Renal cortex interstitium (tissue), 11 donors: ENCODE data around the gene ACSL6. TPM values are rescaled to one million over a fixed set of nuclear protein-coding genes. Genes with fewer than 3 reads are reported as not detected.

Experiments
- DNase-seq, 11 donors: peaks; one replicate each; pipeline ENCODE4 v3.0.0-alpha.2; 2013; ENCODE audit warnings: low read depth in 9 of 11, low spot score in 4 of 11; ENCODE audit errors: extremely low read depth in 1 of 11
- polyA plus RNA-seq, 3 donors: library from polyadenylated mRNA; unstranded; fragments of 120-200 nt; gene quantifications; one replicate each; pipeline ENCODE4 v1.2.1, GENCODE V29; 2013; ENCODE audit not compliant: insufficient read length in 3 of 3

The ACSL6 gene
- polyA plus RNA-seq, 3 donors: 1.3 to 2.1 (median 1.8) TPM

GRCh38 chr5:131991593-131992324 lies 19.7 kb downstream of the ACSL6 start:
- DNase-seq: no peak

- DNase-seq: no peak
These were observed 20.7 kb downstream of the ACSL6 start for GRCh38 chr5:131990716-131991115.

DNA sequence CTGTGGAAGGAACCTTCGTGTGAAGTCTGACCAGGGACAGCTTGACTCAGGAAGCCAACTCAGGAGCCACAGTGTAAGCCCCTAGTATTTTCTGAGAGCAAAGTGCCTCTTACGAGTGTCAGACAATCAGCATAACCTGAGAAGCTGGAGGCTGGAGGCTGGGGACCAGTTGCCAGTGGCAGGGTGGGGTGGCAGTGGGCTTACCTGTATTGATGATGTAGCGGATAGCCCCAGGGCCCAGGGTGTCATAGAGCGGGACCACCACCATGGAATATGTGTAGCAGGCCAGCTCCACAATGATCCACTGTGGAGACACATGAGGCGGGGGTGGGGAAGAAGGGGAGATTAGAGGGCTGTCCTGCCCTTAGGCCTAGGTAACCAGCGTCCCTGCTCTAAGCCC lies 22.9 kb downstream of the ACSL6 start:
- no peak for DNase-seq

GRCh38 chr5:131987251-131987650 lies 24.2 kb downstream of the ACSL6 start:
- no peak for DNase-seq

DNA sequence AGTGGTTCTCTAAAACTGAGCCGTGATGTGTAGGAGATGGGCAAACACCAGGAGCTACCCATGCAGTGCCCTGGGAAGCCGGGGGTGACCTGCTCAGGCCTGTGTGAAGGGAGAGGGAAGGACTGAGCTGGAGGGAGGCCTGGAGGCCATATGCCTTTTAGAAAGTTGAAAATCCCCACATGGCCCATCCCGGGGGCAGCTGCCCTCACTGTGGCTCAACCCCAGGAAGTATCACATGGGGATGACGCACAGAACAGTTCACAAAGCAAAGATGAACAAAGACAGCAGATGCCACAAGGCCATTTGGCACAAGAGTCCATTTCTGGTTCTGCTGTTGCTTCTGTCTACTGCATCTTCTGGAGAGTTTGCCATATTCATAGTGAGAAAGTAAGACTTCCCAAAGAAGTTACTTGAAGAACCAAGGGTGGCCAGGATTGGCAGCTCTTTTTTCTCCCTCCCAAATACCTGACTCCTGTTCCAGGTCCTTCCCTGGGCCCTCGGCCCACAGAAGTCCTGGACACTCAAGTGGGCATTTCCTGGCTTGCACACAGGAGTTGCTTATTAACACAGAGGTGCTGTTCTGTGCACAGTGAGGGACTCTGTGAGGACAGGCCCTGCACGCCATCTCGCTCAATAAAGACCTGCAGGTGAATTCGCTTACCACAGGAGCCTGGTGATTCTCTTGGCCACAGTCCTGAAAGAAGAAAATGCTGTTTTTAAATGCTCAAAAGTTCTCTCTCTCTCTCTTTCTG lies 25.1 kb downstream of the ACSL6 start:
- no peak for DNase-seq

DNA sequence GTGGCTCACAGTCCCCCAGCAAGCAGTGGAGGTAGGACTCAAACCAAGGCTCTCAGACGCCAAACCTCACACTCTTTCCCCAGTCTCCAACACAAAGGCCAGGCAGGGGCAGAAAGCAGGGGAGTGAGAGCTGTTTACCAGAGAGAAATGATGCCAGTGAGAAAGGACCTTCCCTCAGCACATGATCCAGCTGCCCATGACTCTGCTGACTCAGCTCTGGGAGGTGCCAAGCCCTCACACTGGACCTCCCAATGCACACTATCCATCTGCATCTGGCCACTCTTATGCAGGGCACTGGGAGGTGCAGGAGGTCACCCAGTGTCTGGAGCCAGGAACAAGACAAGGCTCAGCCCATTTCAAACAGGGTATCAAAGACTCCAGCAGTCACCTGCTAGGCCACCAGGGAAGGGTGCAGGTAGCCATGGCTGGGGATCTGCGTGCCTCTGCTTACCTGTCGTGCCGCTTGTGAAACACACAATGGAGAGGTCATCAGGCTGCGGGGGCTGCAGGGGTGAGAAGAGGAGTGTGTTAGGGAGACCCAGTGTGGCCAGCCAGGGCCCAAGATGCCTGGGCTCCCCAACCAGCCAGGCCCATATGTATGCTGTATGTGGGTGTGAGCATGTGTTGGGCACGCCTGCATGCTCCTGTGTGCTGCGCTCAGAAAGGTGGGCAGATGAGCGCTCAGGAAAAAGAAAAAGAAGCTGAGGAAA lies 26.3 kb downstream of the ACSL6 start:
- no peak for DNase-seq

DNA sequence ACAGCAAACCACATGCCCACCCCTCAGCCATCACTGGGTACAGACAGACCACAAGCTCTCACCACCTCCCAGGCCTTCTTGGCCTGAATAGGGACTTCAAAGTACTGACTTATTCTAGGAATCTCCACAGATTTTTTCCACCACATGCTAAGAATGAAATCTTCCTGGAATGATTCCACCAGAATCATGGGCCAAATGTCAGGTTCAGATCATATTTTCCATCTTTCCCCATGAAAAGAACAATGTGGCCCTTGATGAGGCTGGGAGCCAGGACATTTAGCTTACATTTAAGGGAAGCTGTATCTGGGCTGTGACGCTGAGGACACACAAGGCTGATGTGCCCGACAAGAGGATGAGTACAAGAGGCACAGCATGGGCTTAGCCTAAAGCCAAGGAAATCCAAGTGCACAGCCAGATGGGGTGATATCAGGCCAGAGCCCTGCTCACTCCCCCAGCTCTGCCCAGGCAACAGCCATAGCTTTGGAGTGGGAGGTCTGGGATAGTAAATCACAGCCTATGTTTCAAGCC lies 28.1 kb downstream of the ACSL6 start:
- peak in 3 of 11 donors; percentile 6 to 21 (median 15) for DNase-seq

GRCh38 chr5:131981516-131981915 lies 29.9 kb downstream of the ACSL6 start:
- no peak for DNase-seq

GRCh38 chr5:131980696-131981095 lies 30.8 kb downstream of the ACSL6 start:
- no peak for DNase-seq

GRCh38 chr5:131979816-131980215 lies 31.6 kb downstream of the ACSL6 start:
- no peak for DNase-seq

- DNase-seq: no peak
These were observed 34.2 kb downstream of the ACSL6 start for GRCh38 chr5:131977212-131977604.

DNA sequence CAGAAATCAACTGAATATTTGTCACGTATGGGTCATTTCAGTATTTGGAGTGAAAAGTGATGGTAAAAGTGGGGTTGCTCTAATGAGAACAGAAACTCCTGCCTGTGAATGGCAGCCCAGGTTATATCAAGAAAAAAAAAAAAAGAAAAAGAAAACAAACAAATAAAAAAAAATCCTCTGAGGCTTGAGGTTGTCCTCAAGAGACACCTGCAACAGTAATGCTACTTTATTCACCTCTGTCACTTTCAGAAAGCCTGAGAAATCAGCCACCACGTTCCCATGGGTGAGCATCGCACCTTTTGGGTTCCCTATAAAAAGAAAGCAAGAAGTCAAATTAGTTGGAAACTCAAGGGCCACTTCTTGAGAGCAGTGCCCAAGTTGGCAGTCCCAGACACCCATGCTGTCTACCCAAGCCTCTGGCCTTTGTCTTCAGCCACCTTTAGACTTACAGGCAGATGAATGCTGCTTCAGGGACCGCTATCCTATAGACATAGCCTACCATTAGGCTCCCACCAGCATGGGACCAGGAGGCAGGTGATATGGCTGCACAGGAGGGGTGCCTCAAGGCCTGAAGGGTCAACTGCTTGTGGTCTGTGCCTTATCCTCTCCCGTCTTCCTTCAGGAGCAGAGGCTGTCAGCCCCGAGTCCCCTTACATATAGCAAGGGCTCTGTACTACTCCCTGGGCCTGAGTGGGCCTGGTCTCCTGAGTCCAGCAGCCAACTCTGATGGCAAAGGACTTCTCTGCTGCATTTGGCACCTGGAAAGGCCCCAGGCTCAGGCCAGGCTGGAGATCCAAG lies 34.8 kb downstream of the ACSL6 start:
- no peak for DNase-seq

- no peak for DNase-seq
These were observed 36.3 kb downstream of the ACSL6 start for GRCh38 chr5:131974956-131975726.

DNA sequence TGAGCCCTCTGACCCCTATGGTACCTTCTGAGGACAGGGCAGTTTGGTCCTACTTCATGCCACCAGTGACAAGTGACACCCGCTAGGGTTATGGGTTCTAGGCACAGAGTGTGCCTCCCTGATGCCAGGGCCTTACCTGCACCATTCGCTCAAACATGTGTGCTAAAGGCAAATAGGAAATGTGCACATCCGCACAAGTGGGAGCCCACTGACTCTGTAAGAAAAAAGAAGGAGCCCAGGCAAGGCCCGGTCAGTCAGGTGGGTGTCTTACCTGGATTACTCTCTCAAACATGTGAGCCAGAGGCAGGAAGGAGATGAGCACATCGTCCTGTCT lies 36.9 kb downstream of the ACSL6 start:
- DNase-seq: no peak

DNA sequence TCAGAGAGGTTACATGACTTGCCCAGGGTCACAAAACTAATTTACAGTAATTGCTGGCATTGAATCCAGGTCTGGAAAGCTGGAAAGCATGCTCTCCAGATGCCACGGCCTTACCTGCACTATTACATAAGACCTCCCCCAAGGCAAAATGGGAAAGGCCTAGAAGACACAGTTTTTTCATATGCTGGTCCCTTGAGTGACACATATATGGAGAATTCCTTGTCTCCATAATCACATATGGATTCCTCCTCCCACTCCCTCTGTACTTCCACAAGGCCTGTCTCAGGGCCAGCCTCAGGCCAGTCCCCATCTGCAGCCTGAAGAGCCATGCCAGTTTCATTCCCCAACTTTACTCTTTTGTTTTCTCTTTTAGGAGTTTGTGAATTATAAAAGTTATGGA lies 37.4 kb downstream of the ACSL6 start:
- DNase-seq: no peak

DNA sequence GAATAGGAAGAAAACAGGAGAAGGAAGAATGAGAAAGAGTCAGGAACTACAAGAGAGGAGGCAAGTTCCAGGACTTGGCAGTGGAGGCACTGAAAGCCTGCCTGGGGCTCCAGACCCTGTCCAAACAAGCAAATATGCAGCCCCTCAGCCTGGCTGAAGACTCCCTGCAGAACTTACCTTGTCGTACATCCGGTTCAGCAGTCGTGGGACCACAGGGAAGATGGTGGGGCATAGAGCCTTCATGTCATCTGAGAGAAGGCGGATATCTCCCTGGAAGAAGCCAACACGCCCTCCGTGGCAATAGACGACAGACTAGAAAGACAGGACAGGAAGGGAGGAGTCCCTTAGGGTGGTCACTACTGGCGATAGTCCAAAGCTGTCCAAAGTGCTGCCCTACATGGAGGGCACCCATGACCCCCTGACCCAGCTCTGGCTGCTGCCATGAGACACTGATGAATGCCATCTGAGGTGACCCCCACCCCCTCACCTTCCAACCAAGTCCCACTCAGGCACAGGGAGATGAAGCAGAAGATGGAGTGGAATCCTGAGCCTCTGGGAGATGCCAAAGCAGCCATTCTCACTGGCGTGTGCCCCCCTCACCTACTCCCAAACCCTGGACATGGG lies 38.3 kb downstream of the ACSL6 start:
- DNase-seq: no peak

DNA sequence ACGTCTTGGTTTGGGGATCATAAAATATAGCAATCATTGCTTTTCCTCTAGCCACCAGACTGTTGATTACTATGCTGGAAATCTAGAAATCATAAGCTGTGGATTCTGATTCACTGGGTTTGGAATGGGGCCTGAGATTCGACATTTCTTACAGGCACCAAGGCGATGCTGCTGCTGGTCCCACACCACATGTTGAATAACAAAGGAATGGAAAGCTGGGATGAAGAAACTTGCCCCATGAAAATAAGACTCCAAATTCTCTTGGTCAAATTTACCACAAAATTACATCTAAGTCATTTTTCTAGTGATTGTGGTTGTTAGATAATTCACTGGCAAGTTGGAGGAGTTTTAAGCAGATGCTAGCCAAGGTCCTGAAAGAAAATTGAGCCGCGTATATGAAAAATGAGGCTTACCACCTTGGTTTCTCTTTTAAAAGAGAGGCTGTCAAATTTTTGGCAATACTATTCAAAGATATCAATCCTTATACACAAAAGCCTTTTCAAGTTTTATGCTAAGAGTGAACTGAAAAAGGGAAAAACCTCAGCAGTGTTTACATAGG lies 43.0 kb downstream of the ACSL6 start:
- DNase-seq: no peak

DNA sequence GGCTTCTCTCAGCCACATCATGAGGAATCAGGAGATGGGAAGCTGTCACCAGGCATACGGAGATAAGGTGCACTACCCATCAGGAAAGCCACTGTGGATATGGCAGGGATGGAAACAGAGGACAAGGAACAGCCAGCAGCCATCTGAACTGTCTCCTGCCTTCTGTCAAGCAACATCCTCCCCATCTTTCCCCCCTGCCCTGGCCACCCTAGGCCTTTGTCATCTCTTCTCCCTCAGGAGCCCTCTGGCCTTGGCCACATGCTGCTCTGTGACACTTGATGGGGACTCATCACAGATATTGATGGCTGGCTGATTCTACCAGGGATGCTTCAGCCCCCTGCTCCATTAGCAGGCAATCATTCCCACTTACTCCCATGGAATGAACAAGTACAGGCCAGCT lies 44.9 kb downstream of the ACSL6 start:
- no peak for DNase-seq
